Measurements from ENCODE around the gene DDX6.
"Not testable (repeated sequence)": the region's sequence is repeated elsewhere in the genome, so short reads cannot be mapped to it uniquely, and the experiment has no call there.

Gene DDX6, protein sequence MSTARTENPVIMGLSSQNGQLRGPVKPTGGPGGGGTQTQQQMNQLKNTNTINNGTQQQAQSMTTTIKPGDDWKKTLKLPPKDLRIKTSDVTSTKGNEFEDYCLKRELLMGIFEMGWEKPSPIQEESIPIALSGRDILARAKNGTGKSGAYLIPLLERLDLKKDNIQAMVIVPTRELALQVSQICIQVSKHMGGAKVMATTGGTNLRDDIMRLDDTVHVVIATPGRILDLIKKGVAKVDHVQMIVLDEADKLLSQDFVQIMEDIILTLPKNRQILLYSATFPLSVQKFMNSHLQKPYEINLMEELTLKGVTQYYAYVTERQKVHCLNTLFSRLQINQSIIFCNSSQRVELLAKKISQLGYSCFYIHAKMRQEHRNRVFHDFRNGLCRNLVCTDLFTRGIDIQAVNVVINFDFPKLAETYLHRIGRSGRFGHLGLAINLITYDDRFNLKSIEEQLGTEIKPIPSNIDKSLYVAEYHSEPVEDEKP

GRCh38 chr11:118791111-118791960 is at the start of gene DDX6:
Gene DDX6, minus strand, starts transcription at chr11:118791164. Its CDS starts 4,913 bp downstream, at chr11:118786251.
- DNase-seq (ENCODE audit: low read depth in 2 of 2): peak; percentile 77 to 87

DNA sequence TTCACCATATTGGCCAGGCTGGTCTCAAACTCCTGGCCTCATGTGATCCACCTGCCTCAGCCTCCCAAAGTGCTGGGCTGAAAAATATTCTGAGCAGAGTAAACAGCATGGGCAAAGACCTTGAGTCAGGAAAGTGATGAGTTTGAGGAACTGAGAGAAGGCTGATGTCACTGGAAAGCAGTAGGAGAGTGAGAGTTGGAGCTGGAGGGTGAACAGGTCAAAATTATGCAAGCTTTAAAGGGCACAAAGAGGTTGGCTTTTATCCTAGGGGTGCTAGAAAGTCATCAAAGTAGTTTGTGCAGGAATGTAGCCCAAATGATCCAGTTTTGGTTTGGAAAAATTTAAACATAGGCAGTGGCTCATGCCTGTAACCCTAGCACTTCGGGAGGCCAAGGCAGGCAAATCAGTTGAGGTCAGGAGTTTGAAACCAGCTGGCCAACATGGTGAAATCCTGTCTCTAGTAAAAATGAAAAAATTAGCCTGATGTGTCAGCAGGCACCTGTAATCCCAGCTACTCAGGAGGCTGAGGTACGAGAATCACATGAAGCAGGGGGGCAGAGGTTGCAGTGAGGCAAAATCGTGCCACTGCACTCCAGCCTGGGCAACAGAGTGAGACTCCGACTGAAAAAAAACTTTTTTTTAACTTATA is 48.1 kb upstream of the DDX6 start:
- DNase-seq (ENCODE audit: low read depth in 2 of 2): no peak

GRCh38 chr11:118837868-118838267 is 46.9 kb upstream of the DDX6 start:
- DNase-seq (ENCODE audit: low read depth in 2 of 2): no peak

DNA sequence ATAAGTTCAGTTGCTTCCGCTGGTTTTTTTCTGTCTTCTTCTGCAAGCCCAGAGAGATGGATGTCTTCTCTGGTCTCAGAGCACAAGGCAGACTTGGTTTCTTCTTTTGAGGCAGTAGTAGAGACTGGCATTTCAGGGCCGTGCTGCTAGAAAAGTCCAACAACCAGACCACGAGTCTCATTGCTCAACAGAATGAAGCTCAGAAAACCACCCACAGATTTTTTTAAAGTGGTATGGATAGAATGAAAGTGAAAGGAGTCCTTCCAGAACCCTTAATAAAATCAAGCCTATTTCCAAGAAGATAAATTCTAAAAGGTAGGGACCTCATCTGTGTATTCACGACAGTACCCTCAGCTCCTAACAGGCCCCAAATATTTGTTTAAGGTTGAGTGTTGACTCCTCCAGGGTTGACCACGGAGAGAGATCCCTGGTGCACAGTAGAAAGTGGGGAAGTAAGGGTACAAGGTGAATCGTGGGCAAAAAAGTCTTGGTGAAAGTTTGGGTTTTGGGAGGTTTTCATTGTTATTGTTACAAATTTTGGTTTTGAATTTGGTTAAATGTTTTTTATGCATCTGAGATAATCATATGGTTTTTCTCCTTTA is 43.6 kb upstream of the DDX6 start:
- no peak for DNase-seq (ENCODE audit: low read depth in 2 of 2)

- no peak for DNase-seq (ENCODE audit: low read depth in 2 of 2)
These were observed 36.2 kb upstream of the DDX6 start for GRCh38 chr11:118827118-118827517.

DNA sequence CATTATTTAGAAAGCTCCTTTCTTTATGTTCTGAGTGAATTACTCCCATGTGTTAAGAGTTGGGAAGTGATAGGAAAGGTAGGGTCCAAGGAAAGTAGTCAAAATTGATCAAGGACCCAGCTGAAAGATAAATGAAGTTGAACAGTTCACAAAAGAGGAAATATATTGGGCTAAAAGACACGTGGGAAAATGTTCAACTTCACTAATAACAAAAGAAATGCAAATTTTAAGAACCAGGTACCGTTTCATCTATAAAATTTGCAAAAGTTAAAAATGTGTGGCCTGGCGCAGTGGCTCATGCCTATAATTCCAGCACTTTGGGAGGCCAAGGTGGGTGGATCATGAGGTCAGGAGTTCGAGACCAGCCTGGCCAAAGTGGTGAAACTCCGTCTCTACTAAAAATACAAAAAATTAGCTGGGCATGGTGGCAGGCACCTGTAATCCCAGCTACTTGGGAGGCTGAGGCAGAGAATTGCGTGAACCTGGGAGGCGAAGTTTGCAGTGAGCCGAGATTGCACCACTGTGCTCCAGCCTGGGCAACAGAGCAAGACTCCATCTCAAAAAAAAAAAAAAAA is 32.1 kb upstream of the DDX6 start:
- DNase-seq (ENCODE audit: low read depth in 2 of 2): not testable (repeated sequence)

GRCh38 chr11:118820412-118821357 is 29.7 kb upstream of the DDX6 start:
- no peak for DNase-seq (ENCODE audit: low read depth in 2 of 2)

GRCh38 chr11:118820025-118820379 is 29.0 kb upstream of the DDX6 start:
- DNase-seq (ENCODE audit: low read depth in 2 of 2): not testable (repeated sequence)

DNA sequence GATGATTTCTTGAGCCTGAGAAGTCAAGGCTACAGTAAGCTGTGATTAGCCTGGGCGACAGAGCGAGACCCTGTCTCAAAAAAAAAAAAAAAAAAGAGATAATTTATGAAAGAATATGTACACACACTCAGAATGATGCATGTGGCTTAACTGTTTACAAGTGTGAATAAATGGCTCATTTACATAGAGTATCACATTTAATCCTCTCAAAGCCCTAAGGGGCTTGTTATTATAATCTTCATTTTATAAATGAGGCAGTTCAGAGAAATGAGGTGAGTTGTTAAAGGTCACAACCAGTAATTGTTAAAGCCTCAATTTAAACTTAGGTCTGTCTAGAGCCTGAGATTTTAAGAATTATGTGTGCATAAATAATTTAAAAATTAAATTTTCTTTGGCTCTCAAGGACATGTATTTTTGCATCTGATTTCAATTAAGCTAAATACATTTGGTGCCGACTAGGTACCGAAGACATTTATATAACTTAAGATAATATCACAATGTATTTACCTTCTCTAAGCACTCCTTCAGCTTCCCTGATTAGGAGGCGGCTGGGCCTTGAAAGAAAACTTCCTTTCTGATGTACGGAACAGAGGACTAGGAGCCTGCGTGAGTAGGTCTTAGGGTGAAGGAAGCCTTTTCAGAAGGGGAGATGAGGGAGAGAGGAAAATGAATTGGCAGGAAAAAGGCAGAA is 28.5 kb upstream of the DDX6 start:
- DNase-seq (ENCODE audit: low read depth in 2 of 2): no peak

DNA sequence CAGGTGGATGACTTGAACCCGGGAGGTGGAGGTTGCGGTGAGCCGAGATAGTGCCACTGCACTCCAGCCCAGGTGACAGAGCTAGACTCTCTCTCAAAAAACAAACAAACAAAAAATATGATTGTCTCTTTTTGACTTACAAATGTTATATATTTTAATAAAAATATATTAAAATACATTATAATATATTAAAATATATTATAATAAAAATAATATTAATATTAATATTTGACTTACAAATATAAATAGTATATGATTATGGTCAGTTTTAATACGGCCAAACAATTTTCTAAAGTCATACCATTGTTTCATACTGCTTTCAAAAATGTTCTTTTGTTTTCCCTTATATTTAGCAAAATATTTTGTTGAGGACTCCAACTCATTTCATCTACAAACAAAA is 27.2 kb upstream of the DDX6 start:
- no peak for DNase-seq (ENCODE audit: low read depth in 2 of 2)

- DNase-seq (ENCODE audit: low read depth in 2 of 2): no peak
These were observed 22.6 kb upstream of the DDX6 start for GRCh38 chr11:118813551-118813950.

- DNase-seq (ENCODE audit: low read depth in 2 of 2): no peak
These were observed 21.5 kb upstream of the DDX6 start for GRCh38 chr11:118812485-118812884.

DNA sequence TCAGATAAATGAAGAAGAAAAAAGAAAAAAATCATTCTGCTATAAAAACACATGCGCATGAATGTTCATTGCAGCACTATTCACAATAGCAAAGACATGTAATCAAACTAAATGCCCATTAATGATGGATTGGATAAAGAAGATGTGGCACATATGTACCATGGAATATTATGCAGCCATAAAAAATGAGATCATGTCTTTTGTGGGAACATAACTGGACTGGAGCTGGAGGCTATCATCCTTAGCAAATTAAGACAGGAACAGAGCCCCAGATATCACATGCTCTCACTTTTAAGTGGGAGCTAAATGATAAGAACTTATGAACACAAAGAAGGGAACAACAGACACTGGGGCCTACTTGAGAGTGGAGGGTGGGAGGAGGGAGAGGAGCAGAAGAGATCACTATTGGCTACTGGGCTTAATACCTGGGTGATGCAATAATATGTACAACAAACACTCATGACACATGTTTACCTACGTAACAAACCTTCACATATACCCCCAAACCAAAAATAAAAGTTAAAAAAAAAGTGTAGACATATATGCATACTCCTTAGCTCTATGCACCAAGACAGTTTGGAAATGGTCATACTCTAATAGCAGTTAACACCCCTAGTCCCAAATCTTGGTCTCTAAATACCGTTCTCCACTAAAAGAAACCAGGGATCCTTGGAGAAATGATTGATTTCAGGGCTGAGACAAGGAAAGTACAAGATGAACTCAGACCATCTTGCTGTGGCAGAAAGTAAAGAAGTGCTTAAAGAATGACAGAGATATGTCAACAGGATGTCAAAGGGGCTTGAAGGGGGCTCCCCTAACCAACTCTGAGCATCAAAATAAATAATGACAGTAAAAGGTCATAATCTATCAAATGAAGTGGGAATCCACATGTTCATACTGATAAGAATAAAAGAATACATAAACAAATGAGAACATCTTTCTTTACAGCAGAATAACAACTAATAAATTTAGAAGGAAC is 17.1 kb upstream of the DDX6 start:
- no peak for DNase-seq (ENCODE audit: low read depth in 2 of 2)

- DNase-seq (ENCODE audit: low read depth in 2 of 2): no peak
These were observed 15.4 kb upstream of the DDX6 start for GRCh38 chr11:118806400-118806799.

GRCh38 chr11:118804094-118804493 is 13.1 kb upstream of the DDX6 start:
- no peak for DNase-seq (ENCODE audit: low read depth in 2 of 2)

DNA sequence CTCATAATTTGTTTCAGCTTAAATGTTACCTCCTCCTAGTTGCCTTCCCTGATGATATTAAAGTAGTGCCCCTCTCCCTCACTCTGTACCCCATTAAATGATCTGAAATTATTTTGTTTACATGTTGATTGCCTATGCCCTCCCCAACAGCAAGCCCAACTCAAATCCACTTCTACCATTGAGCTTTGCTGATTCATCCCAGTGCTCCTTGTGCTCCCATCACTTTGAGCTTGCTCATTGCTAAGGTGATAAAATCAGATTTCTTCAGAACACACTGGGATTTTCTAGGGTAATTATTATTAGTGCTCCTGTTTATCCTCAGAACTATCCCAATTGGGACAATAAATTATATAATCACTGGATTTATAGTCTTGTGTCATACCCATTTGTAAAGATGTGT is 8.4 kb upstream of the DDX6 start:
- no peak for DNase-seq (ENCODE audit: low read depth in 2 of 2)

DNA sequence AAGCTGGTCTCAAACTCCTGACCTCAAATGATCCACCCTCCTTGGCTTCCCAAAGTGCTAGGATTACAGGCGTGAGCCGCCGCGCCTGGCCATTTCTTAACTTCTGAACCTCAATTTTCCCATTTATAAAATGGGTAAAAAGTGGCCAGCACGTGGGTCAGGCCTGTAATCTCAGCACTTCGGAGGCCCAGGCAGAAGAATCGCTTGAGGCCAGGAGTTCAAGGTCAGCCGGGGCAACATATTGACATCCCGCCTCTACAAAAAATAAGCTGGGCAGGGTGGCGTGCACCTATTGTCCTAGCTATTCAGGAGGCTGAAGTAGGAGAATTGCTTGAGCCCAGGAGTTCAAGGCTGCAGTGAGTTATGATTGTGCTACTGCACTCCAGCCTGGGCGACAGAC is 6.5 kb upstream of the DDX6 start:
- no peak for DNase-seq (ENCODE audit: low read depth in 2 of 2)

- peak; percentile 49 to 57 for DNase-seq (ENCODE audit: low read depth in 2 of 2)
These were observed 1.7 kb upstream of the DDX6 start for GRCh38 chr11:118792570-118793124.

Measured in stimulated activated CD4-positive, alpha-beta T cell treated with anti-CD3 and anti-CD28 coated beads, Interleukin-12 subunit alpha, Interleukin-12 subunit beta, amount 100 ng/mL, for 24 hours (primary cell).